ENCODE measurements around the gene TMEM203. TPM values are rescaled to one million over a fixed set of nuclear protein-coding genes. Genes with fewer than 3 reads are reported as not detected.
A peak's percentile ranks its signal among the peaks of the same experiment; 100 is the strongest.
"Not testable (repeated sequence)": the region's sequence is repeated elsewhere in the genome, so short reads cannot be mapped to it uniquely, and the experiment has no call there.

The TMEM203 gene
- polyA plus RNA-seq, 1 of the 3 experiments (the other 2 are of a cell fraction) = 55.6 TPM

GRCh38 chr9:137240318-137240840 lies 34.9 kb upstream of the TMEM203 start:
- Histone ChIP-seq H3K9ac (peak overlapping the region; percentile 94), H3K27me3 (ENCODE audit: insufficient read depth) (no peaks in the 10 kb centered on the region), H3K9me2 (no peaks in the 10 kb centered on the region), H2AFZ (ENCODE audit: low read depth) (peak overlapping the region; percentile 58; the same call in 1 of the 2 replicates), H3K79me2 (ENCODE audit: insufficient read depth) (peaks cover 55% of the 10 kb centered on the region), H3K27ac (ENCODE audit: low read depth in 2 of 2, low read length in 1 of 2) (peak overlapping the region; percentile 95 to 98), H3F3A (replicated peaks; ENCODE audit: insufficient read depth) (peaks cover 19% of the 10 kb centered on the region), H3K36me3 (replicated peaks in 1 of 2; ENCODE audit: control insufficient read depth in 1 of 2, insufficient read depth in 2 of 2, low read length in 1 of 2) (peaks cover 13 to 20% of the 10 kb centered on the region in 2 experiments), H3K4me3 (ENCODE audit: low read depth in 2 of 2, low read length in 1 of 2) (peak overlapping the region; percentile 57 to 71), H4K20me1 (ENCODE audit: insufficient read depth) (peaks cover 29% of the 10 kb centered on the region), H3K4me1 (ENCODE audit: control insufficient read depth in 1 of 2, insufficient read depth in 2 of 2, low read depth in 1 of 2, low read length in 1 of 2) (peaks cover 17 to 37% of the 10 kb centered on the region in 2 experiments; a peak in 2 of 4 replicates), H3K4me2 (peak overlapping the region; percentile 97), H3K9me3 (no peaks in the 10 kb centered on the region)
- TF ChIP-seq NRF1 (IDR thresholded peaks at IDR 0.05; ENCODE audit: low read depth, low read length) (peak; percentile 59), FOSL2 (IDR thresholded peaks at IDR 0.05; ENCODE audit: borderline replicate concordance, low read depth) (no peak), USF1 (IDR thresholded peaks at IDR 0.05; ENCODE audit: borderline replicate concordance, low read depth) (peak; percentile 63), TAF1 (IDR thresholded peaks at IDR 0.05; ENCODE audit: borderline replicate concordance, low read depth, low read length) (peak; percentile 65; the same call in 1 of the 2 replicates), RCOR1 (IDR thresholded peaks at IDR 0.05; ENCODE audit: low read length) (no peak), YY1 (IDR thresholded peaks at IDR 0.05; ENCODE audit: low read depth) (no peak), NFIC (IDR thresholded peaks at IDR 0.05; ENCODE audit: borderline replicate concordance) (peak; percentile 74), JUND (IDR thresholded peaks at IDR 0.05) (no peak), SIN3A (IDR thresholded peaks at IDR 0.05; ENCODE audit: borderline replicate concordance, low read depth, low read length) (0 out of 2 replicates have a peak, but pooled peaks have one; percentile 6), MXI1 (IDR thresholded peaks at IDR 0.05; ENCODE audit: low read depth, low read length) (peak; percentile 84), MAX (IDR thresholded peaks at IDR 0.05; ENCODE audit: low read depth) (peak; percentile 92)
- DNase-seq = peak; percentile 84
- CTCF ChIA-PET = interaction anchor here (1.1 to 2.1 kb wide), 11 partner anchors 11 to 211 kb away, joined by 3 to 9 read pairs (median 4); partner anchors contain the start of genes EXD3, NELFB, NOXA1 and NPDC1
- WGBS (ENCODE audit: low lambda C conversion rate) = no CpG with 5 or more reads among the region's 58 CpGs
- POLR2A ChIA-PET = interaction anchor here (0.8 to 6.4 kb wide), 20 partner anchors 10 to 170 kb away, joined by 3 to 83 read pairs (median 6); partner anchors contain the start of genes ANAPC2, CYSRT1, DPP7 and GRIN1

GRCh38 chr9:137239541-137240200 lies 34.2 kb upstream of the TMEM203 start:
- not testable (repeated sequence) for H3K27me3 ChIP-seq (ENCODE audit: insufficient read depth); H2AFZ ChIP-seq (ENCODE audit: low read depth); H3K9me2 ChIP-seq; DNase-seq; H3K9me3 ChIP-seq
- peaks cover 19% of the 10 kb centered on the region for H3F3A ChIP-seq (replicated peaks; ENCODE audit: insufficient read depth)
- H3K36me3 ChIP-seq (replicated peaks in 1 of 2; ENCODE audit: control insufficient read depth in 1 of 2, insufficient read depth in 2 of 2, low read length in 1 of 2) = peaks cover 13 to 20% of the 10 kb centered on the region in 2 experiments
- H3K27ac ChIP-seq (ENCODE audit: low read depth in 2 of 2, low read length in 1 of 2) = peak overlapping the region; percentile 95 to 98
- peak overlapping the region; percentile 94 for H3K9ac ChIP-seq
- POLR2A ChIA-PET = interaction anchor here (1.2 to 6.4 kb wide), 6 partner anchors 16 to 153 kb away, joined by 4 to 83 read pairs (median 14); partner anchors contain the start of genes ANAPC2, CYSRT1, MAN1B1 and NELFB
- CTCF ChIA-PET = interaction anchor here (1.1 to 3.8 kb wide), 13 partner anchors 11 to 210 kb away, joined by 3 to 33 read pairs (median 4); partner anchors contain the start of genes NELFB, NPDC1, NRARP and RNF224
- peak overlapping the region; percentile 57 to 71 for H3K4me3 ChIP-seq (ENCODE audit: low read depth in 2 of 2, low read length in 1 of 2)
- 55% methylated on average over 27 of the region's 27 CpGs for WGBS (ENCODE audit: low lambda C conversion rate)
- H4K20me1 ChIP-seq (ENCODE audit: insufficient read depth) = peaks cover 29% of the 10 kb centered on the region
- peak overlapping the region; percentile 97 for H3K4me2 ChIP-seq
- H3K79me2 ChIP-seq (ENCODE audit: insufficient read depth) = peaks cover 55% of the 10 kb centered on the region
- peaks cover 17 to 37% of the 10 kb centered on the region in 2 experiments; a peak in 2 of 4 replicates for H3K4me1 ChIP-seq (ENCODE audit: control insufficient read depth in 1 of 2, insufficient read depth in 2 of 2, low read depth in 1 of 2, low read length in 1 of 2)
